Occipital lobe (tissue), 2 donors: ENCODE data around the gene KCTD15. TPM values are rescaled to one million over a fixed set of nuclear protein-coding genes. Genes with fewer than 3 reads are reported as not detected.

Experiments
- DNase-seq: peaks from one replicate; lab custom pipeline; 2025; lab: John Stamatoyannopoulos, UW
- total RNA-seq: library from RNA; depleted of rRNA; stranded (reverse); fragments of >200 nt; gene quantifications from one replicate; pipeline ENCODE4 v1.2.3, GENCODE V29; 2014

Gene KCTD15
- total RNA-seq, 1 donor from 2014 or later: 85.5 TPM

- DNase-seq: peak; percentile 56
Measured at GRCh38 chr19:33771384-33772101, 25.1 kb upstream of the KCTD15 start.

- DNase-seq: no peak
Measured at GRCh38 chr19:33772102-33772857, 24.4 kb upstream of the KCTD15 start.

DNA sequence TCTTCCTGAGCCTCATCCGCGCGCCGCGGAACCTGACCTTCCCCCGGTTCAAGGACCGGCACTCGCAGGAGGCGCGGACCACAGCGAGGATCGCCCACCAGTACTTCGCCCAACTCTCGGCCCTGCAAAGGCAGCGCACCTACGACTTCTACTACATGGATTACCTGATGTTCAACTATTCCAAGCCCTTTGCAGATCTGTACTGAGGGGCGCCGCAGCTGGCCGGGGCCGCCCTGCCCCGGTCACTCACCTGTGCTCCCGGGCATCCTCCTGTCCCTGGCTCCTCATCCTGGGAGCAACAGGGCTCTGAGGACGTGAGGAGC, 23.9 kb upstream of the KCTD15 start:
- DNase-seq: no peak

DNA sequence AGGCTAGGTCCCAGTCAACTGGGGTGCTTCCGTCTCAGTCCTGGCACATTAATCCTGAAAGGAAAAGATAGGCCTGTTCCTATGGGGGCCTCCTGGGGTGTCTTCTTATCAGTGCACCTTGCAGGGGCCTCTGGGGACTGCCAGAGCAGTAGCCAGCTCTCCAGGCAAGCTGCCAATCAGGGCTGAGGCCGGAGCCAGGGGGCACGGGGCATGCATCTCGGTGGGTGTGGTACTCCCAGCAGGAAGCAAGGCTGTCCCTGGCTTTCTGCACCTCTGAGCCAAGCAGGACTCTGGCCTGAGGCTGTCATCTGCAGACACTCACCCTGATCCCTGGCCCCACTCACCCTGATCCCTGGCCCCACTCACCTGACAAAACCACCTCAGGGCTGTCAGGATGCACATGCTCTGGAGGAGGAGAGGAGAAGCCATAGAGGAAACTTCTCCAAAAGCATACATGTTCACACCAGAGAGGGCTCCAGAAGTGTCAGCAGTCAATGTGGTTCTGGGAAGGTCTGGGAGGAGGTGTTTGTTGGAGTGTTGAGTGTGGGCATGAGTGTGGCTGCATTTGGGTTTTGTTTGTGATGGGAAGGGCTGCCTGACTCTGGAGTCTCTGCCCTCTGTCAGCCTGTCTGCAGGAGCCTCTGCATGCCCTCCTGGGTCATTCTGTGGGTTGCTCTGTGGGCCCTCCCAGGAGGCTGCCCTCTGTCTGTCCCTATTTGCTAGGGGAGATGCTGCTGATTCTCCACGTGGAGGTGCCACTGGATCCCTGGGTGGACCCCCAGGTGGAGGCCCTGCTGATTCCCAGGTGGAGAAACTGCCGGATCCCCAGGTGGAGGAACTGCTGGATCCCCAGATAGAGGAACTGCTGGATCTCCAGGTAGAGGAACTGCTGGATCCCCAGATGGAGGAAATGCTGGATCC, 22.7 kb upstream of the KCTD15 start:
- DNase-seq: no peak

DNA sequence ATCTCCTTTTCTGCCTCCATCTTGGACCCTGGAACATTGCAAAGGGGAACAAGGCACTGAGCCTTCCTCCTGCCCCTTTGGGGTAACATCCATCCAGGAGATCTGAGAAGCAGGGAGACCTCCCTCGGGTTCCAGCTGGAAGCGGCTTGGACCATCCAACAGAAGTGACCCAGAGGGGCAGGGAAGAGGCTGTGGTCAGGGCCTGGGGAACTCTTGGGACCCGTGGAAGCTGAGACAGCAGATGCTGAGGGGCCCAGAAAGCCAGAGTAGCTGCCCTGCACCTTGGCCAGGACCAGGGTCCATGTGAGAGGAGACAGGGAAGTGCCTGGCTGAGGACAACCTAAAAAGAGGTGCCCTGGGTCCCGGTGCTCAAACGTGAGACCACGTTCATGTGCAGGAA, 21.9 kb upstream of the KCTD15 start:
- no peak for DNase-seq

GRCh38 chr19:33775731-33776487, 20.8 kb upstream of the KCTD15 start:
- no peak for DNase-seq

- no peak for DNase-seq
Measured at GRCh38 chr19:33777351-33777750, 19.3 kb upstream of the KCTD15 start.

GRCh38 chr19:33777753-33778088, 18.9 kb upstream of the KCTD15 start:
- no peak for DNase-seq

DNA sequence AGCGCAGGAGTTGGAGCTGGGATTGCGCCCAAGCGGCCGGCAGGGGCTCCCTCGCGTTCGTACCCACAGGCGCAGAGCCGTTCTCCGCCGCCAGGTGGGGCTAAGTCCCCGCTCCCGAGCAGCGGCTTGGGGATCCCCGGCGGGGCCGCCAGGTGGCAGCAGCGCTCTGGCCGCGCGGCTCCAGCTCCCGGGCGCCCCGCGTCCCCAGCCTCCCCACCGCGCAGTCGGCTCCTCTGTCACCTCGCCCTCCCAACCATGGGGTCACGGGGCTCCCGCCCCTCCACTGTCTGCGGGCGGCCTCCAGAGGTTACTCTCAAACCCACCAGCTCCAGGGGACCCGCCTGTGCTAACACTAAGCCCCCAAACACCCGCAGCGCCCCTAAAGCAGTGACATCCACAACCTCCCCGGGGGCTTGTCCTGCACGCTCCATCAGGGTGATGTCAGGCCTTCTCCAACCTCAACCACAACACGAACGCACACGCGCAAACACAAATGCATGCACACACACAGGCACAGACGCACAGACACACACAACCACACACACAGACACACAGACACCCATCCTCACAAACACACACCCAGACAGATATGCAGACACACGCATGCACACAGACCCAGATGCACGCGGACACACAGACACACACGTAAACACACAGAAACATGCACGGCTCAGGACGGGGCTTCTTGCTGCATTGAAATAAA, 18.4 kb upstream of the KCTD15 start:
- DNase-seq: peak; percentile 69

DNA sequence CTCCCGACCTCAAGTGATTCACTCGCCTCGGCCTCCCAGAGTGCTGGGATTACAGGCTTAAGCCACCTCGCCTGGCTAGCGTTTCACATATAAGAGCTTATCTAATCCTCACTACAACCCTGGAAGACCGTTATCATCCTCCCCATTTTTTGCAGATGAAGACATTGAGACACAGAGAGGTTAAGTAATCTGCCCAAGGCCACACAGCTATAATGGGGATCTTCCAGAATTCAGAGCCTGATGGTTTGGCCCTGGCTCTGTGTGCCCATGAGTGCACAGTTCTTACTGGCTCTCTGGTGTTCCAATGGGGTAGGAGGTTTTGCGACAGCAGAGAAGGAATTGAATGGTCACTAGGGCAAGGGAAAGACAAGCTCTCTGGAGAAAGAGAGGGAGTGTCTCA, 16.8 kb upstream of the KCTD15 start:
- no peak for DNase-seq

GRCh38 chr19:33780251-33780650, 16.4 kb upstream of the KCTD15 start:
- DNase-seq: no peak

- DNase-seq: no peak
Measured at GRCh38 chr19:33780746-33781145, 15.9 kb upstream of the KCTD15 start.

- no peak for DNase-seq
Measured at GRCh38 chr19:33781415-33781935, 15.2 kb upstream of the KCTD15 start.

DNA sequence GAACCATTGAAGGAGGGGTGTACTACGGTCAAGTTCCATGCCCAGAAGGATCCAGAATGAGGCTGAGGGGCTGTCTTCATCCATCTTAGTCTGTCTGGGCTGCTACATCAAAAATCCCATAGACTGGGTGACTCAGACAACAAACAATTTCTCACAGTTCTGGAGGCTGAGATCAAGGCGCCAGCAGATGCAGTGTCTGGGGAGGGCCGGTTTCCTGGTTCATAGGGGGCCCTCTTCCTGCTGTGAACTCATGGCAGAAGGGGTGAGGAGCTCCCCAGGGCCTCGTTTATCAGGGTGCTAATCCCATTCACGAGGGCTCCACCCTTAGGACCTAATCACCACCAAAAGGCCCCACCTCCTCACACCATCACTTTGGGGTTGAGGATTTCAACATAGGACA, 14.7 kb upstream of the KCTD15 start:
- DNase-seq: no peak

- no peak for DNase-seq
Measured at GRCh38 chr19:33784432-33784831, 12.2 kb upstream of the KCTD15 start.

GRCh38 chr19:33785795-33786194, 10.9 kb upstream of the KCTD15 start:
- DNase-seq: no peak

GRCh38 chr19:33788676-33789075, 8.0 kb upstream of the KCTD15 start:
- no peak for DNase-seq

DNA sequence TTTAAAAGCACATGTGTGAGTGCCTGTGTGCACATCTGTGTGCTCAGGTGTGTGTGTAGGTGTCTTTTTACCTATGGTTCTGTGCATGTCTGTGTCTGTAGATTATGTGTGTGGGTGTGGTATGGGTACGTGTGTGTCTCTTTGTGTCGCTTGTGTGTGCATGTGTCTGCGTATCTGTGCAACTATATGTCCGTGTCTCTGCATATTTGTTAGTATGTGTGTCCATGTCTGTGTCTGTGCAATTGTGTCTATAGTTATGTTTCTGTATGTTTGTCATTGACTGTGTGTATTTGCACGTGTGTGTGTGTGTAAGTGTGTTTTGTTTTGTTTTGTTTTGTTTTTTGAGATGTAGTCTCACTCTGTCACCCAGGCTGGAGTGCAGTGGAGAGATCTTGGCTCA, 7.3 kb upstream of the KCTD15 start:
- no peak for DNase-seq

DNA sequence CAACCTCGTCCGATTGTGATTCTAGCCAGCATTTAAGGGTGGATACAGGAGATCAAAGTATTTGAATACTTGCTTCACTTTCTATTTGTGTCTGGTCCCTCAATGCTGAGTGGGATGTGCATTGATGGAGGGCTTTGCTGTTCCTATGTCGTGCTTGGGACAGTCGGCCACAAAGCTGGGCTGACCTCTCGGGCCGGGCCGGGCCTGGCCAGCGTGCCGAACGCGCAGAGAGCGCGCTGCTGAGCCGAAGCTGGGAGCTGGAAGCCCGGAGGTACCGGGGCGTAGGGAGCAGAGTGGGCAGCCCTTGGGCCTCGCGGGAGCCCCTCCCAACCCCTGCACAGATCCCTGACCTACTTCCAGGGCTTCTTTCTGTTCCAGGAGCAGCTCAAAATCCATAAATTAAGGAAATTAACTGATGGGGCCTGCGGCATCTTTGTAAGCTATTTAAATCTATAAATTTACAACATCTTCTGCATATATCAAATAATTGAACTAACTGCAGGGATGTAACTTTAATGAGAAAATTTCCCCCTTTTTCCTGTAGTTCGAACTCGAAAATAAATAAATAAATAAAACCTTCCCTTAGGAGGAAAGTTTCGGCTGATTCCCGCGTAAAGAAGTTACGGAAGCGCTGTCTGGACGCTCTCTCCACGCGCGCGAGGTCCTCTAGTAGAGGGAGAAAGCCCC, 1.8 kb upstream of the KCTD15 start:
- DNase-seq: no peak
